GM19397 (cell line): Measurements from ENCODE around the gene MMD.

Experiments used
- ATAC-seq: cut with Tn5 transposase; IDR thresholded peaks from one replicate; pipeline ENCODE4 v1.9.1; 2021; ENCODE audit warnings: mild to moderate bottlenecking, moderate library complexity; ENCODE audit not compliant: unreplicated experiment

MMD gene

DNA sequence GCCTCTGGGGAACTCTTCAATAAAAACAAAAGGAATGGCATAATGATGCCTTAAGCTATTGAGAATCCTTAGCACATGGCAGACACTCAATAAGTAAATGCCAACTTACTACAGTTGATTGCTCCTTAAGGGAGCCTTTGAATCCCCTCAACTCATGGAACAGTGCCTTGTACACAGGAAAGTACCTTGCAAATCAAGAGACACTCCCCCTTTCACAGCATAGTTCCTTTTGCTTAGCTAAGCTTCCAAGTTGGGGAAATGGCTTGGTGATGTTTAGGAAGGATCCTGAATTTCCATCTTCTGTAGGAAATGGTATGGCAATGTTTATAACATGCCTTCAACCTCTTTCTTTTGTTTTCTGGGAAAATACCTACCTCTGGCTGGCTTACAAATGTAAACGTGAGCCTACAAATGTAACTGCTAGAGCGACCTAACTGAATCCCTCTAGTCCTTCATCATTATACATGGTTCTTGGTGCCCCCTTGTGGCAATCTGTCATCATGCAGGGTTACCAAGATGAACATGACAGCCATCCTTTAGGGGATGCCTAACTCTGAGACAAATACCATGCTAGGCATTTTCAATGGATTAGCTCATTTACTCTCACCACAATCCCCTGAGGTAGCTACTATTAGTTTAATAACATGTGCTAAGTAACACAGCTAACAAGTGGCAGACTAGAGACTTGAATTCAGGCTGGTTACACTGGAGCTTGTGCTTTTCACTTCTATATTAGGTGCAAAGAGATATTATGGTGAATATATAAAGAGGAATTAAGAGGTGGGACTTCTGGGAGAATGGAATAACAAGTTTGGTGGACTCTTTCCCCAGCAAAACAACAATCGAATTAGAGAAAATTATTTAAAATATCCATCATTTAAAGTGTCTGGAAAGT is 65.0 kb downstream of the MMD start:
- peak; percentile 95 for ATAC-seq

DNA sequence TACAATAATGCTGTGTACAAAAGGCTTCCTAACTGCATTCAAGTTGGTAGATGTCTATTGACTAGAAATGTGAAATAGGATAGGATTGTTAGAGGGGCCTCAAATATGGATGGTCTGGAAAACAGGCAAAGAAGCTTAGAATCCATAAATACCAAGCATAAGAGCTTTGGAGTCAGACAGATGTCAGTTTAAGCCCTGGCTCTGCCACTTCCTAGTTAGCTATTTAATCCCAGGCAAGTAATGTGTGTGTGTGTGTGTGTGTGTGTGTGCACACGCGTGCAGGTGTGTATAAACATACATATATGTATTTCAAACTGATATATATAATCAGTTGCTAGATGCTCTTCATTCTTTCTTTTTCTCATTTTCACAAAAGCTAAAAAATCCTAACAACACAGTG is 66.7 kb downstream of the MMD start:
- ATAC-seq = no peak

DNA sequence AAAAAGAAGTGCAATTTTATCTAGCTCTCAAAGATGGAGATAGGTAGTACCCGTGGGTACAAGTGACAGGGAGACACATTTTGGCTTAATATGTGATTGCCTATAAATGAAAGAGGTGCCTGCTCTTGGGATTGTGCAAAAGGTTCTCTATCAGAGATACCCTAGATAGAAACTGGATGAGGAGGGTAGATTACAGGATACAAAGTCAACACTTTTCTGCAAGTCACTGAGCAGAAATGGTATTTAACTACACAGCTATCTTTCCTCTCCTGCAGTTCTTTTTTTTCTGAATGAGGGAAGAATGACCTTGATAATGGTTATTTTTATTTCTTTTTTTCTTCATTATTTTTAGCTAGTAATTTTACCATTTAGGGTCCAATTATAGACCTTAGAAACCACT is 67.6 kb downstream of the MMD start:
- no peak for ATAC-seq

GRCh38 chr17:55351226-55351625 is 70.4 kb downstream of the MMD start:
- ATAC-seq = no peak

DNA sequence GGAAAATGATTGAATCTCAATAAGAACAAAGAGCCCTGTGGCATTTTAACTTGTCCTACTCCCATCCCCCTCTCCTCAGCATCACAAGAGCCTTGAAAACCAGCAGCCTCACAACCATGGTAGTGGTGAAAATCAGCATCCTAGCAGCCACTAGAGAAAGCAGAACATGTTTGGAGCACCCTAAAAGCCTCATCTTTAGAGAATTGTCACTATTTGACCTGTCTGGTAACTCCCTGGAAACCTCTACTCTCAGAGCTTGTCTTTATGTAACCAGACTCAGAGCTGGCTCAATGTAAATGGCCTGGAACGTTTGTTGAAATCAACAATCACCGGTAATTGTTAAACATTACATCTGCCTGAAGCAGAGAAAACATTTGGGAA is 70.8 kb downstream of the MMD start:
- ATAC-seq = no peak

GRCh38 chr17:55348749-55349354 is 72.8 kb downstream of the MMD start:
- peak; percentile 65 for ATAC-seq

- ATAC-seq = no peak
Observed at GRCh38 chr17:55347341-55347740, 74.3 kb downstream of the MMD start.

- no peak for ATAC-seq
Observed at GRCh38 chr17:55346658-55347057, 75.0 kb downstream of the MMD start.

DNA sequence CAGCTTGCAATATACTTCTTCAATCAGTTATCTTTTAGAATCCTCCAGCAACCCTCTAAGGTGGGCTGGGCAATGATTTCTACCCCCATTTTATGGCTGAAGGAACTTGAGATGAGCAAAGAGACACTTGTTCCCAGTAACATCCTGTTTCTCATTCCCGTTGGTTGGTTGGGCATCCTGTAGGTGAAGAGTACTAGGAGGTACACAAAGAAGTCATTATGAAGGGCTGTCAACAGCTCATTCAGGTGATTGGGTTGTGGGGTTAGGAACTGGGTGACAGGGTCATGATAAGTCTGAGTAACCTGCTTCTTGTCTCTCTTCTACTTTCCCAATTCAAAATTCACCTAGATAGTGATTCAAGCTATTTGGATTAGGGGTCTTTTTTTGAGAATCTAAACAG is 76.5 kb downstream of the MMD start:
- ATAC-seq = no peak

DNA sequence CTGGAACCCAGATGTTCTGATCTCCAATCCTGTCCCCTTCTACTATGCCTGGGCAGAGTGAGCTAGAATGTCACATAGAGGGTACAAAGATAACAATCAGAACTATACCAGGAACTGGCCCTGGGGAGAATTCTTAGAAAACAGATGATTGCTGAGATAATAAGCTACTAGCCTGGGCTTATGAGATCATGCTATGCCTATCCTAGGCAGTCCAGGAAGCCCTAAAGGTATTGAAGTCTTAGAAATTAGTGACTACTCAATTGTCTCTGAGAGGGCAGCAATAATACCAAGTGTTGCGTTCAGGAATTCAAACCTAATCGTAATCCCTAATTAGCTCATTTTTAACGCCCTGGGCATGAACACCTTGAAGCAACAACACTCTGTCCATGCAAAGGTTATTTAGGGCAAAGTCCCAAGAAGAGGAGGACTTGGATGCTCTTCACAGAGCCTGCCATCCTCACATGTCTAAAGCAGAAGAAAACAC is 77.1 kb downstream of the MMD start:
- ATAC-seq = no peak

GRCh38 chr17:55343900-55344513 is 77.6 kb downstream of the MMD start:
- no peak for ATAC-seq

- ATAC-seq = no peak
Observed at GRCh38 chr17:55342800-55343585, 78.6 kb downstream of the MMD start.
